ENCODE data around the gene INTS6.

Gene INTS6

DNA sequence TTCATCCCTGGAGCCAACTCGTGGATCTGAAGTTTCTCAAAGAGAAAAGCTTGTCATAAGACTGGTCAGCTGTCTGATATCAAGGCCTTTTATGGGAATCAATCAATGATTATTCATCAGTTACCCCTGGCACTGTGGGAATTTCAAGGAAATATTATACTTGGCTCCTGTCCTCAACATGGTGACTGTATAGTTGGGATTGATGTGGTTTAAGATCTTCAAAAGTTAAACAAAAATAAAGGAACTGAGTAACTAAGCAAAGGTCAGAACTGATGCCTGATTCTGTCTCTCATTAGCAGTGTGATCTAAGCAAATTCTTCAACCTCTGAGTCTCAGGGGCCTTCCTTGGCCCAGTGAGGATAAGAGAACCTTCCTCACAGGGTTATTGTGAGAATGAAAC lies 135.6 kb downstream of the INTS6 start:
- DNase-seq (ENCODE audit: low read depth) = peak; percentile 30

DNA sequence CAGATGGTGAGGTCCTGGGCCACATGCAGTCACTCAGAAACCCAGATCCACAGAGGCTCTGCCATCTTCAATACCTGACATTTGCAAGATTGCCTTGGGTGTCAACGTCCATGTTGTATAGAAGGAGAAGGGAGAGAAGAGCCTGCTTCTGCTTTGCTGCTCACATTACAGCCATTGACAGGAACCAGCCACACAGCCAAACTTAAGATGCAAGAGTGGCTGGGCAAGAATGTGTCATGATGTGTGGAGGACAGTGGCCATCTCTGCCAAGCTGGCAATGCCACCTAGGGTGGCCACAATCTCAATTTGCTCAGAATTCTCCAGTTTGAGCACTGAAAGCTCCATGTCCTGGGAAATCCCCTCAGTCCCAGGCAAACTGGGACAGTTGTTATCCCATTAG lies 139.2 kb downstream of the INTS6 start:
- no peak for DNase-seq (ENCODE audit: low read depth)

DNA sequence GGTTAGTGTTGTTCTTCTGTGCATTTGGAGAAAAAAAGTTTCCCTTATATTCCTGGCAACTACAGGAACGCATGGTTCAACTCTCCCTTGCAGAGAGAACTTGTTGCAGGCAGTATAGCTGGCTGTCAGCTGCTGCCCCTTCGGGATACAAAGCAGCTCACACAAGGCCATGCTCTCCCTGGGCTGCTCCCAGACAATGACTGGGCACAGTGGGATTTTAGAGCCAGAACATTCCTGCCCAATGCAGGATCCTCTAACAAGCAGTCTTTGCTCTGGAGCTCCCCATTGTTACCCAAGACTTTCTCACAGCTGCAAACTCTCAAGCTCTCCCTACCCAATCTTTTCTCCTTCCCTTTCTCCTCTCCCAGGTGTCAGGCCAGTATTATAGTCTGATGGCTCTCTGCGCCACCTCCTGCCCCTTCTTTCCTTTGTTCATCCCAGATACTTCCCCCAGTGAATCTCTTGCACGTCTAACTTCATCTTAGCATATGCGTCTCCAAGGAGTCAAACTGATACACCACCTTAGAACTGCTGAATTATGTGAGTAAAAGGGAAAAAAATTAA lies 140.8 kb downstream of the INTS6 start:
- DNase-seq (ENCODE audit: low read depth) = no peak
